NCI-H526 (cell line): ENCODE measurements around the gene FEZF2.

ENCODE experiments used
- DNase-seq, 2 experiments: peaks; one replicate each; lab custom pipeline; 2025; lab: John Stamatoyannopoulos, UW

The FEZF2 gene

DNA sequence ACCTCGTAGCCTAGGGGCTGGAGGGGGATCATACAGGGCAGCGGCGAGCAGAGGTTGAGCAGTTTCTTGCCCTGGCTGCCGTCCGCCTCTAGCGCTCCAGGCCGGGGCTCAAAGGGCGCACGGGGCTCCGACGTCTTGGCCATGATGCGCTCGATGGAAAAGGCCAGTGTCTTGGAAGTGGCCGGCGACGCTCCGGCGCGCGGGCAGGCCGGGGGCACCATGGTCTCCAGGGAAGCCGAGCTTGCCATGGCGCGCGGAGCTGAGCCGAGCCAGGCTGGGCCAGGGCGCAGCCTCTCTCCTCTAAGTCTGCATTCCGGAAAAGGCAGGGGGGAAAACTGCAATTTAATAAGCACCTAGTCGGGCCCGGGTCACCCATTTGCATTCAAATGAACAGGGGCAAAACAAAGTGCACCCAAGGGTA lies 719 bp downstream of the FEZF2 start:
- DNase-seq: peak in 1 of 2 experiments; percentile 41

DNA sequence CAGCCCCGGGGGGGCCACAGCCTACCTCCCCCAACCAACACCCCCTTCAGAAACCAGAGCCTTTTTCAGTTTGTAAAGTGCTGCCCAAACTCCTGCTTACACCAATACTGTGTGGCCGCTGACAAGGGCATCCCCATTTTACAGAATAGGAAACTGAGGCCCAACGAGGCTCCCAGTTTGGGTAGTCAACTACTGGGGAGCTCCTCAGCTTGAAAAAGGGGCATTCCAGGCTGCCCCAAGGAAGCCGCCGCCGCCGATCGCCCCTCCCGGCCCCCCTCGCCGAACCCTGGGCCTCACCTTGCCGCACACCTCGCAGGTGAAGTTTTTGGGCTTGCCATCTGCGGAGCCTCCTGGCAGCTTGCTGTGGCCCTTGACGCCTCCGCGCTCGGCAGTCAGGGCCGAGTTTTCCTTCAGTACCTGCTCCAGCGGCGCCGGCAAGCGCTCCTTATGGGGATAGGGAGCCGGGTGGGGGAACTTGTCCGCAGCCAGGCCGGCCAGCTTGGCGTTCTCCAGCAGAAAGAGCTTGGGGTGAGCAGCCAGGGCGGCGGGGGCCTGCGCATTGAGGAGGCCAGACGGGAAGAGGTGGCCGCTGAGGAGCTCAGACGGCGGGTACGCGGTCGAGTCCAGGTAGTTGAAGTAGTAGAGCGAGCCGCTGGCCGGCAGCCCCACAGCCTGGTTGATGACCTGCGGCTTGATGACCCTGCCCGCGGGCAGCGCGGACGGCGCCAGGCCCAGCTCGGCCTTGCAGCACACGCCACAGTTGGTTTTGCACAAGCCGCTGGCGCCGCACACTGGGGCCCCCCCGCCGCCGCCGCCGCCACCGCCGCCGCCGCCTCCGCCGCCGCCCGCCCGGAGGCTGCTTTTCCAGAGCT lies 1.4 kb downstream of the FEZF2 start:
- DNase-seq: peak in 1 of 2 experiments; percentile 35

DNA sequence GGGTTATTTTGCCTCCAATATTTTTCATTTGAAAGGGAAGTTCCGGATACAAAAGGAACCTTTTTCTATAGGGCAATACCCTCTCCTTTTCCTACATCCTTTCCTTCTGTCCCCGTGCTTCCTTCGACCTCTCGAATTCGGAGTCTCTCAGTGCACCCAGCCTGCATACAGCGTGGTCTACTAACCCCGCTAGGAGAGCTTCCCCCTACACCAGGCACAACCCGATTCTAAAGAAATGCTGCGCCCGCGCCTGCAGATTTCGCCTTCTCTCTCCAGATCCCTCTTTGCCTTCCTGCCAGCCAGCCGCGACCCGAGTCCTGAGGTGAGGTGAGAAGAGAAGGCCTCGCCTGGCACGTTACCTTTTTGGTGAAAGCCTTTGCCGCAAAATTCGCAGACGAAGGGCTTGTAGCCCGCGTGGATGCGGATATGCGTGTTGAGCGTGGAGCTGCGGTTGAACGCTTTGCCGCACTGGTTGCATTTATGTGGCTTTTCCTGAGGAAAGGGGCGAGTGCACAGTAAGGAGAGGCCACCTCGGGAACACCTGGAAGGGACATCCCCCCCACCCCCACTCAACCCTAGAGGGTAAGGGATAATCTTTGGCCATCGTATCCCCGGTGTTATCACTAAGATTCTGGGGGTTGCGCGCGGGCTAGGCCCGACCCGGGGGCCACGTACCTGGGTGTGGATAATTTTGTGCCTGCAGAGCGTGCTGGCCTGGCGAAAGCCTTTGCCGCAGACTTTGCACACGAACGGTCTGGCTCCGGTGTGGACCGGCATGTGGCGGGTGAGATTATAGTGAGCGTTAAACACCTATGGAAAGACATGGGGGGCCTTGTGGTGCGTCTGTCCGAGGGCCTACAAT lies 2.3 kb downstream of the FEZF2 start:
- no peak for DNase-seq

DNA sequence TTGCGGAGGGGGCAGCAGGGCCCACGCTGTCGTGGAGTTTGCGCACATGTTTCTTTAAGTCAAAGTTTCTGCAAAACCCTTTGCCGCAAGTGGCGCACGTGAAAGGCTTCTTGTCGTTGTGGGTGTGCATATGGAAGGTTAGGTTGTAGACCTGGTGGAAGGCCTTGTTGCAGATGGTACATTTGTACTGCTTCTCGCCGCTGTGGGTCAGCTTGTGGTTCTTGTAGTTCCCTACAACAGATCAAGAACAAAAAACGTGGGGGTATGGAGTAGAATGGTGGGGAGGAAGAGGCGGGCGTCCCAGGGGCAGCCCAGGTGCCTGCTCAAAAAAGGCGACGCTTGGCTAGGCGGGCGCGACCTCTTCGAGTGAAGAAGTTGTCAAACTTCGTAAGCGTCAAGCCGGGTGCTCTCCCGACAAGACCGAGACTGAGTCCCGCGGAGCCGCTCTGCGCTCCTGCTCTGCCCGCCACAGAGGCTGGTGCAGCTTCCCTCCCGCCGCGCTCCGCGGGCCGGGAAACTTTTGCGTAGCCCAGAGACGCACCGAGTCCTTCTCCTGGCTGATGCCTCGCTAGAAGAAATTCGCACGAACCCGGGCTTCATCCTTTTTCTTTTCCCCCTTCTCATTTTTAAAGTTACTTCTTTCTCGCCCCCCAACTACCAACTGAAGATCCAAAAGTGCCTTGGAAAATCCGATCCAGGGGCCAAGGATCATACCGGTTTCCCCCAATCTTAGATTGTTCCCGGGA lies 3.1 kb downstream of the FEZF2 start:
- DNase-seq: no peak

DNA sequence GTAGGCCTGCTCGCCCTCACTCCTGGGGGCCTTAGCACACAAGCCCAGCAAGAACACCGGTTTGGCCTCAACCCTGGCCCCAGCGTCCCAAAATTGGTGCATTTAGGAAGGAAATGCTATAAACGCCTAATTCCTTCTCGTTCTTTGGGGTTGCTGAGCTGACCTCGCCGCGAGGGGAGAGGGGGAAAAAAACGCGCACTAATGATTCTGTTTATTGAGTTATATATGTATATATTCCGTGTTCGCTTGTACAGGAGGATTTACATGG lies 3.9 kb downstream of the FEZF2 start:
- DNase-seq: no peak

DNA sequence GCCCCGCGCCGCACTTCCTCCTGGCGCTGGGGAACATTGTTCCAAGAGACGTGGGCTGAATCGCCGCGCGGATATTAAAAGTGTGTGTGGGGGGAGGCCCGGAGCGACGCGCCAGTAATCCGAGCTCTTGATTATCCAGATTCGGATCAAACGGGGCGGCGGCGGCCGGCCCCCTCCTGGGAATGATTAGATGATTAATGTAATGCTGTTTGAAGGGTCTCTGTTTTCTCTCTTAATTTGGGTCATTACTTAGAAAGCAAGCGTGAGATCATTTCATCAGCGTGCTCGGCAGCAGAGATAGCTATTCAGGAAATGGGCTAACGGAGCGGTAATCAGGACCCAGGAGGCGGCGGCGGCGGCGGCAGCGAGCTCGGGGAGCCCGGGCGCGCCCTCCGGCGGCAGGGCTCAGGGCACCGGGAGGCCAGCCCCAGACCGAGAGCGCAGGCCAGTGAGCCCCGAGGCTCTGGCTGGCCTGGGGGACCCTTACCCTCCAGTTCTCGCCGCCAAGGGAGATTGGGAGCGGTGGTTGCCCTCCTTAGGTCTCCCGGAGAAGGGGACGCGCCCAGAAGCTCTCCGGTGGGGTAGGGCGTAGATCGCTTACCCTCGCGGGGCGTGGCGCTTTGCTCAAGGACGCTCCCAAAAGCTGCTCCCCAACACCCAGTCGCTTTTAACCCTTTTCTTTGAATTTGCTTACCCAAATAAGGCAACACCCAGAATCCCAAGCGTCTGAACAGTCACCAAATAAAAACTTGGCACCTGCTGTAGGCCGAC lies 4.5 kb downstream of the FEZF2 start:
- peak in 1 of 2 experiments; percentile 19 for DNase-seq

DNA sequence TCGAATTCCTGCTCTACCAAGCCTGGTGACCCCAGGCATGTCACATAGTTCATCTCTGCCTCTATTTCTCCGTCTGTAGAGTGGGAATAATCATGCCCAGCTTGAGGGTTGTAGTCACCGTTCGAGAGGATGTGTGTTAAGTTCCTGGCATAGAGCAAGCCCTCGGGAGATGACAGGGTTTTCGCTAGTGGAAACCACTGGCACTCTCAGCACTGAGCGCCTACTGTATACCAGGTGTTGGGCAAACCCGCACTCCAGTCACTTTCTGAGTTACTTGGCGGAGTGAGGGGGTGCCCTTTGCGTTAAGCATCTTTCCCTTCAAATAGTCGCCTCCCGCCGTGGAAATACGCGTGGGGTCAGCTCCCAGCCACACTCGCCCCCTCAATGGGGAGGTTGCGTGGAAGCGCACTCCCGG lies 5.1 kb downstream of the FEZF2 start:
- DNase-seq: no peak

DNA sequence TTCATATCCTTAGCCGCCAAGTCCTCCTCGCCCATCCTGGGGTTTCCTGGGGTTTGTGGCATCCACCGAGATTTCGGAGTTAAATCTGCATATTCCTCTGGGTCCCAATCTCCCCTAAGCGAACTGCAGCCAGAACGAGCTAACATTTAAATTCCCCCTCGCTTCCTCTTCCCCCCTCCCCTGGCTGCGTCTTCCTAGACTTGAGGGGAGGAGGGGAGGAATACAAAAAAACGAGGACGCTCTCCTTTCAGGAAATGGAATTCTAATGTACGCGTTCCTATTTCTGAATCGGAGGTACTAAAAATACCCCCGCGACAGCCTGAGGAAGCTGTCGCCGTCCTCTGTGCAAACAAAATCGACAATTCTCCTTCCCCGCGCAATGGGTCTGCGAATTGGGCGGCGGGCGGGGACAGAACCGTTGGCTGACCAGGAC lies 5.6 kb downstream of the FEZF2 start:
- DNase-seq: no peak

DNA sequence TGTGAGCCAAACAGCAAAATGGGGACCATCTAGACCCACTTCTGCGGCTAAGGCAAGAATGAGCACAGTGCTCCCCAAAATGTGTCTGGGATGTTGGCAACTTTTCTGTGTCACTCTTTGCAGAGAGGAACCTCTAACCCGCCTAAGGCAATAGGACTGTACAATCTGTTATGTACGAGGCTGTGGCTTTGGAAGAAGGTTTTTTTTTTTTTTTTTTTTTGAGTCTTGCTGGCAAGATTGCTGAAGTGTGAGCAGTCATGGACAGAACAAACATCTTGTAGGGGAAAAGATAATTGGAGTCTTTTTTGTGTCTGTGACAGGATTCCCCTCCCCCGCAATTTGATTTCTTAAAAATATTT lies 7.2 kb downstream of the FEZF2 start:
- no peak for DNase-seq

DNA sequence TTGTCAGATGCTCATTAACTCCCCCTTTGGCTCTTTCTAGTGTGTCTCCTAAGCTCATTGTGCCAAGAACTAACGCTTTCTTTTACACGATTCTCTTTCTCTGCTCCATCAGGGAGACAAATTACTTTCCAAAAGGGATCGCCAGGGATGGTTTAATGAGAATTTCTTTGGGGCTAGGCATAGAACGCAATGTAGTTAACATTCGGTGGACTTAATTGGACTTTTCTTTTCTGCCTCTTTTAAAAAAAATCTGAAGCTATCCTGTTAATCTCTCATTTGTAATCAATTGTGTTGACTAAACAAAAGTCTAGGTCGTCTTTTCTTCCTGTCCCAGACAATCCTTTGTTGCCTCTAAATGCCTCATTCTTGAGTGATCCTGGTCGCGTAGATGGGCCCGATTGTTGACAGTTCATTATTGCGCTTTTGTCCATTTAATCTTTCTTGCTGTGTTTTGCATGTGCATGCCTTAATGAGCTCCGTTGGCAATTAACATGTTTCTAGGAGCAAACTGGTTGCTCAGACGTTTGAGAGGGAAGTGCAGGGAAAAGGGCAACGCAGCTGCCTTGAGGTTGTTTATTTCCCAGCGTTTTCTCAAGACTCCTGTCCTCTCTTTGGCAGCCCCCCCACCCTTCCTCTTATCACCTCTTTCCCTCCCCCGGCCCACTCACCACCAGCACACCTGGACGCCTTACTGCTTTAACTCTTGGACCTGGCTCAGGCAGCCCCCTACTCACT lies 7.8 kb downstream of the FEZF2 start:
- peak in 1 of 2 experiments; percentile 6 for DNase-seq

DNA sequence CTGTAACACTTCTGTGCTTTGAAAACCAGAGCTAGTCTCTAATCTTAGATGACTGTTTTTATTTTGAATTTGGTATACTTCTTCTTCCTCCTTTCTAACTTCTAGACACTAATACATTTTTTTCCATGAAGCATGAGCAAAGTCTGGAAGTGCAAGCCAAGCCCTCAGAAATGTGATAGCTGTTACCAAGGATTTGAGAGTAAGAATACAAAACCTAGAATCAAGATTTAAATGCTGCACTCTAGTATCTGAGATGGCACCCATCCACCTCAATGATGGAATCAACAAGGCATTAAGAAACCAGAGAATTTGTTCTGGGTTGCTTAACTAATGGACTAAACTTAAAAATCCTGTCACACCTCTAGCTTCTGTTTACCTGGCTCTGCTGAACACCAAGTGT lies 9.2 kb downstream of the FEZF2 start:
- DNase-seq: no peak

DNA sequence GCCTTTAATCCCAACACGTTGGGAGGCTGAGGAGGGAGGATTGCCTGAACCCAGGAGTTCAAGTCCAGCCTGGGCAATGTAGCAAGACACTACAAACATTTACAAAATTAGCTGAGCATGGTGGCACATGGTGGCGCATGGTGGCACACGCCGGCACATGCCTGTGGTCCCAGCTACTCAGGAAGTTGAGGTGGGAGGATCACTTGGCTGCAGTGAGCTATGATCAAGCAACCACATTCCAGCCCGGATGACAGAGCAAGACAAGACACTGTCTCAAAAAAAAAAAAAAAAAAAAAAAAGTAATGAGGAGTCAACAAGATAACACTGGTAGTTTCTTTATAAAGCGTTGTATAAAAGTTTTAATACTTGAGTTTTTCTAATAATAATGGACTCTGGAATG lies 10.1 kb downstream of the FEZF2 start:
- DNase-seq: no peak

DNA sequence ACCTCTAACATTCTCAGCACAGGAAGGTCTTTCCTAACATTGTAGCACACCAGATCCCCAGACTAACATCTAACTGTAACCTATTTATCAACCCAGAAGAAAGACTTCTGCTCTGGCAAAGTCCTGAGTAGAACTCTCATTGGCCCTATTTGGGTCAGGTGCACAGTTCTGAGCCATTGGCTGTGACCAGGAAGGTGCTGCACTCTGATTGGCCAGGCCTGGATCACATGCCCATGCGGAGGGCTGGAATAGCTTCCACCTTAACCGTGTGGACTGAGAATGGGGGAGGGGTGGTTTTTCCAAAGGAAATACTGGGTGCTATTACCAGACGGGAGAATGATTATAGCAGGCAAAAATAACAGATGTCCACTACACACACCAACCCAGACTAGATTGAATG lies 11.5 kb downstream of the FEZF2 start:
- DNase-seq: no peak

DNA sequence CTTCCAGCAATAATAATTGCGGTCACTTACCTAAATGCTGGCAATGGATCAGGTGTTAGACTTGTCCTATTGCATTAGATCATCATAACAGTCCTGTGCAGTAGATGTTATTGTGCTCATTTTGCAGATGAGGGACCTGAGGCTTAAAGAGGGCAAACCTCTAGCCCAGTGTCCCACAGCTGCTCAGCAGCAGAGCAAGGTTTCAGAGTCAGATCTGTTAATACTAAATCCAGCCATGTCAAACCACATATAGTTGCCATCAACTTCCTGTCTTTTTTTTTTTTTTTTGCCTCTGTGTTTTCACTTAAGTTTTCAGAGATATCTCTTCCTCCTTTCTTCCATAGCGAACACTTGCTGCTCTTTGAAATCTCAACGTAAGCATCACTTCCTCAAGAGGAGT lies 12.1 kb downstream of the FEZF2 start:
- no peak for DNase-seq

DNA sequence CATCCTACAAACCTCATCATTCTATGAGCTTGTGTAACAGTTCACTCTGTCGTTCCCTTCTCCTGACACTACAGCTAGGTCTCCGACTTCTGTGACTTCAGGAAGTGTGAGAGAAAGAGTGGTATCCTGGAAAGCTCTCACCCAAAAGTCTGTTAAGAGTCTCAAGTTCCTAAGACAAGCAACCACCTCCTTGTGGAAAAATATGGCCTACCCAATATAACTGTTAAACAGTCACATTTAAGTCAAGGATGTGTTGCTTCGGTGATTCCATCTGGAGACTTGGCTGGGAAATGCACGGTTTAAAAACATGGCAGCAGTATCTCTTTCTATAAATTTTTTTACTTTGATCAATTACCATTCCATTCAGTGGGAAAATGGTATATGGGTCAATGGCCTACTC lies 13.8 kb downstream of the FEZF2 start:
- DNase-seq: no peak

DNA sequence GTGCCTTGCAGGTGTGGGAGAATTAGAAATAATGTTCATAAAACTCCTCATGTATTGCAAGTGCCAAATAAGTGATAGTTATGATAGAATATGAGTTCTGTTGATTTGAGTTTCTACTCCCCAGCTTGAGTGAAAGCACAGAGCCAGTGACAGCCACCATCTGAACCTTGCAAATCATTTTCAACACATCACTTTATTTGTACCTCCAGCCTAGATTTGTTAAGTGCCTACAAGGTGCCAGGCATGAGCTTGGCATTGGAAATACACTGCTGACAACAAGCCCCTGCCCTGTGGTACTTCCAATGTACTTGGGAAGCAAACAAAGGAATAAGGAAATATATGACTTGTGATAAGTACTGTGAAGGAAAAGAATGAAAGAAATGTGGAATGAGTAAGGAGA lies 17.0 kb downstream of the FEZF2 start:
- no peak for DNase-seq

DNA sequence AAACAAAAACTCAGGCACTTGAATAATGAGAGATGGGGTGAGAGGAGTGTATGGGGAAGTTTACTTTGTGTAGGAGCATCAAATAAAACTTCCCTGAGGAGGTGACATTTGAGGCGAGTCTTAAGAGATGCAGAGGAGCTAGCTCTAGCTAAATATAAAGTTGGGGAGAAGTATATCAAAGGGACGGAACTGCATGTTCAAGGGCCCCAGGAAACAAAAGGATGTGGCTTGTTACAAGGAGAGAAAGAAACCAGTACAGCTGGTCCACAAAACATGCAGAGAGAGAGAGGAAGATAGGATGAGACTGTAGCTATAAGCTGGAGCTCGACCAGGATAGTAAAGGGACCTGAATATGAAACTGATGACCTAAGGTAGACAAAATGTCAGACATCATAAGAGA lies 17.6 kb downstream of the FEZF2 start:
- no peak for DNase-seq

DNA sequence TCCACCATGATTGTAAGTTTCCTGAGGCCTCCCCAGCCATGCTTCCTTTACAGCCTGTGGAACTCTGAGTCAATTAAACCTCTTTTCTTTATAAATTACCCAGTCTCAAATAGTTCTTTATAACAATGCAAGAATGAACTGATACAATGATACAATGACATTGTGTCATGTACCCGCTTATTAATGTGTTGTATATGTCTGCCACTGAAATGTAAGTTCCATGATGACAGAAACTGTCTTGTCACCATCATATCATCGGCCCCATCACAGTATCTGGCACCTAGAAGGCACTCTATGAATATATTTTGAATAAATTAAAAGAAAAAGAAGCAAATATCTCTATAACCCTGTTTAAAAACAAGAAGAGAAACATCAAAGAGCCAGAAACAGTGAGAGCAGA lies 29.6 kb downstream of the FEZF2 start:
- no peak for DNase-seq

DNA sequence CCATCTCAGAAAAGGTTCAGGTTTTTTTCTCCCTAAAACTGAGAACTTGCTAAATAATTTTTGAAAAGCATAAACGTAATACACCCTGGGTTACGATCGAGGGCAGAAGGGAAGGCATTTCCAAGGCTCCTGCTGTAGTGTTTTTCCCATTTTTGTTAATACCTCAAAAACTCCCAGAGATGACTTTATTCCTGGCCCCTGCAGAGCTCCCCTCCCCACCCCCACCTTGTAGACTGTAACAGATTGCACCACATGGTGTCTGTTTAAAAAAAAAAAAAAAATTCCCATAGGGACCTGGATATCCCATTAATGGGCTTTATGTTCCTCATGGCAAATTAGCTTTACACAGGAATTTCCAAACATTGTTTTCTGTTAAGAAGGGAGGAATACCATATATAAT lies 38.2 kb downstream of the FEZF2 start:
- no peak for DNase-seq

DNA sequence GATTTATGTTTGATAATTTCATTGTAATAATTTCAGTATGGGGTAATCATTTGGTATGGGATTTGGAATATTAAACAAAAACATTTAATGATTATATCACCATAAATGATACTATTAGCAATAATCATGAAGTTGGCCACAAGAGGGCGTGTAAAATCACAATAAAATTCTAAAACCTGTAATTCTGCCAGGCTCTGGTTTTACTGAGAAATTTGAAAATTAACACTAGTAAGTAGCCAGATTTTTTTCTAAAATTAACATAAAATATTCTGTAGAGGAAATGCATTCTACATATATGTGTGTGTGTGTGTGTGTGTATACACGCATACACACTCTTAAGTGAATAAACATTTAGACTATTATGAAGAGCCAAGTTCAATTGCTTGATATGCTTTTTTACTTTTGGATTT lies 40.5 kb downstream of the FEZF2 start:
- peak in 1 of 2 experiments; percentile 29 for DNase-seq

DNA sequence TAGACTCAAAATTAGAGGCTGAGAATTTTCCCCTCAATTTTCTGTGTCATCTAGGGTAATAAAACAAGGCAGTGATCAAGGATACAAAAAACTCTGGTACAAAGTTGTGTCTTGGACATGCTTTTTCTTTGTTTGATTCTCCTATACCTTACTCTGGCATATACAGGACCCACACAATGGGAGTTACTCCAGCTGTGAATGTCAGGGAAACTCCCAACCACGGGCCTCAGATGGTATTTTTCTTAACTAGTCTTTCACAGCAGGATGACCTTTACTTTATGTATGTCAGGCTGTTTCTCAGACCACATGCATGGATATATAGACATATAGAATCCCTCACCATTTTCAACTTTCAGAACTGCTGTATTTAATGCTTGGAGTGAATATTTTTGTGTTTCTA lies 41.3 kb downstream of the FEZF2 start:
- DNase-seq: no peak
